HCT116 (cell line): ENCODE measurements around the gene DPP6. TPM values are rescaled to one million over a fixed set of nuclear protein-coding genes. Genes with fewer than 3 reads are reported as not detected.

Experiments used
- ATAC-seq: fragments of 200-7000 bp; cut with Tn5 transposase; 2 replicates; pipeline ENCODE4 v1.9.1; 2020; ENCODE audit warnings: mild to moderate bottlenecking, moderate library complexity
- BruUV-seq: library from RNA; stranded (reverse); fragments of 400-500 nt; replicated peaks from 2 replicates; lab custom pipeline; 2021; lab: Mats Ljungman, UMichigan
- CTCF ChIA-PET: fragments of 300-600 bp; sonication (Branson Sonifier 250); formaldehyde crosslinking; loops from one replicate; lab custom pipeline; 2021; ENCODE audit warnings: antibody characterized with exemption; lab: Charles Lee
- POLR2A ChIA-PET: fragments of 300-600, 350-600 bp; sonication (Branson Sonifier 250); formaldehyde crosslinking; loops from one replicate; lab custom pipeline; 2021; ENCODE audit warnings: antibody characterized with exemption; lab: Charles Lee
- RAD21 ChIA-PET, 2 experiments: fragments of 300-600 bp; sonication (Branson Sonifier 250); formaldehyde crosslinking; loops; one replicate each; lab custom pipeline; 2023; ENCODE audit warnings: low total read pairs in 2 of 2; ENCODE audit not compliant: uncharacterized antibody in 2 of 2, unreplicated experiment in 2 of 2, low non-redundant PET in 1 of 2; lab: Charles Lee
- DNase-seq: peaks from one replicate; pipeline ENCODE4 v3.0.0-alpha.2; 2010; ENCODE audit warnings: low read depth, low spot score
- H2AFZ ChIP-seq: fragments of 200-600 bp; shearing (Covaris generic), sonication (generic); 2 replicates; pipeline ENCODE4 v1.6.1; 2017; ENCODE audit warnings: low read depth, mixed run types, mixed read lengths, antibody characterized with exemption, low read length; ENCODE audit not compliant: poor library complexity, severe bottlenecking
- H3K27ac ChIP-seq: 2 replicates; pipeline ENCODE4 v1.5.1; 2012; ENCODE audit warnings: low read depth, low read length
- H3K27me3 ChIP-seq: fragments of 200-600 bp; sonication (generic); 2 replicates; pipeline ENCODE4 v1.6.1; 2016; ENCODE audit warnings: mixed run types, low read length, mixed read lengths; ENCODE audit not compliant: insufficient read depth
- H3K36me3 ChIP-seq, 2 experiments: fragments of 200-500 bp in 1 of 2; fragments of 200-600 bp in 1 of 2; sonication (Bioruptor generic) in 1 of 2; sonication (generic) in 1 of 2; 2 replicates each; pipeline versions ENCODE4 v1.5.1 to v1.6.1; 2014 to 2016; ENCODE audit warnings: low read length in 2 of 2, inconsistent platforms in 1 of 2, mixed read lengths in 1 of 2, mixed run types in 1 of 2; ENCODE audit not compliant: insufficient read depth in 2 of 2, control insufficient read depth in 1 of 2
- H3K4me1 ChIP-seq, 2 experiments: fragments of 200-600 bp in 1 of 2; sonication (generic) in 1 of 2; 2 replicates each; pipeline versions ENCODE4 v1.5.1 to v1.6.1; 2012 to 2017; ENCODE audit warnings: low read length in 2 of 2, inconsistent platforms in 1 of 2, mild to moderate bottlenecking in 1 of 2, mixed read lengths in 1 of 2, mixed run types in 1 of 2, moderate library complexity in 1 of 2; ENCODE audit not compliant: insufficient read depth in 2 of 2, control insufficient read depth in 1 of 2
- H3K4me2 ChIP-seq: fragments of 200-600 bp; sonication (generic); 2 replicates; pipeline ENCODE4 v1.6.1; 2017; ENCODE audit warnings: mixed run types, low read length, mixed read lengths
- H3K4me3 ChIP-seq, 2 experiments: fragments of 200-600 bp in 1 of 2; sonication (generic) in 1 of 2; replicated peaks in 1 of 2; 2 replicates each; pipeline ENCODE4 v1.5.1; 2011 to 2016; ENCODE audit warnings: low read length in 2 of 2, control low read depth in 1 of 2, low read depth in 1 of 2, mild to moderate bottlenecking in 1 of 2, mixed read lengths in 1 of 2, mixed run types in 1 of 2
- H3K79me2 ChIP-seq: fragments of 200-600 bp; sonication (generic); 2 replicates; pipeline ENCODE4 v1.6.1; 2017; ENCODE audit warnings: mild to moderate bottlenecking, mixed run types, low read length, moderate library complexity, mixed read lengths; ENCODE audit not compliant: insufficient read depth
- H3K9ac ChIP-seq: fragments of 200-600 bp; sonication (generic); 2 replicates; pipeline ENCODE4 v1.6.1; 2016; ENCODE audit warnings: low read length, mixed read lengths
- H3K9me2 ChIP-seq: fragments of 200-600 bp; sonication (generic), shearing (Covaris generic); 2 replicates; pipeline ENCODE4 v1.6.1; 2017; ENCODE audit warnings: mixed run types, mild to moderate bottlenecking, moderate library complexity; ENCODE audit not compliant: insufficient read depth
- H3K9me3 ChIP-seq, 2 experiments: fragments of 200-500 bp in 1 of 2; fragments of 200-600 bp in 1 of 2; sonication (Bioruptor generic) in 1 of 2; sonication (generic) in 1 of 2; 2 replicates each; pipeline ENCODE4 v1.6.1; 2014 to 2017; ENCODE audit warnings: low read length in 2 of 2, mixed read lengths in 2 of 2, inconsistent platforms in 1 of 2, low read depth in 1 of 2, mild to moderate bottlenecking in 1 of 2, mixed run types in 1 of 2, moderate library complexity in 1 of 2; ENCODE audit not compliant: control insufficient read depth in 1 of 2, insufficient read depth in 1 of 2
- H4K20me1 ChIP-seq: fragments of 200-600 bp; sonication (generic), shearing (Covaris generic); 2 replicates; pipeline ENCODE4 v1.6.1; 2017; ENCODE audit warnings: mixed run types, mild to moderate bottlenecking, moderate library complexity; ENCODE audit not compliant: insufficient read depth
- CBX3 ChIP-seq: IDR thresholded peaks from 2 replicates; pipeline ENCODE4 v1.6.1; 2012; ENCODE audit warnings: low read depth
- CEBPB ChIP-seq: IDR thresholded peaks from 2 replicates; pipeline ENCODE4 v1.6.1; 2012; ENCODE audit warnings: low read depth
- CTCF ChIP-seq, 3 experiments: fragments of 200-600 bp in 1 of 3; sonication (generic) in 1 of 3; IDR thresholded peaks in 2 of 3; conservative IDR thresholded peaks in 1 of 3; 2 replicates each; pipeline ENCODE4 v1.5.1; 2012 to 2017; ENCODE audit warnings: low read depth in 2 of 3, low read length in 2 of 3, antibody characterized with exemption in 1 of 3, borderline replicate concordance in 1 of 3, control low read depth in 1 of 3, mild to moderate bottlenecking in 1 of 3, mixed read lengths in 1 of 3, mixed run types in 1 of 3, moderate library complexity in 1 of 3; ENCODE audit not compliant: insufficient read depth in 1 of 3
- EGR1 ChIP-seq: IDR thresholded peaks from 2 replicates; pipeline ENCODE4 v1.6.1; 2012; ENCODE audit warnings: low read depth
- ELF1 ChIP-seq: IDR thresholded peaks from 2 replicates; pipeline ENCODE4 v1.6.1; 2012; ENCODE audit warnings: low read depth, borderline replicate concordance
- EZH2 ChIP-seq: fragments of 200-600 bp; sonication (generic); IDR thresholded peaks from 2 replicates; pipeline ENCODE4 v1.6.1; 2017; ENCODE audit warnings: antibody characterized with exemption, mixed run types
- EZH2phosphoT487 ChIP-seq: fragments of 200-600 bp; IDR thresholded peaks from 2 replicates; pipeline ENCODE4 v1.6.1; 2018; ENCODE audit warnings: antibody characterized with exemption, borderline replicate concordance
- FOSL1 ChIP-seq: IDR thresholded peaks from 2 replicates; pipeline ENCODE4 v1.6.1; 2012; ENCODE audit warnings: low read depth
- JUND ChIP-seq: IDR thresholded peaks from 2 replicates; pipeline ENCODE4 v1.6.1; 2012
- MAX ChIP-seq: IDR thresholded peaks from 2 replicates; pipeline ENCODE4 v1.6.1; 2012
- POLR2A ChIP-seq: IDR thresholded peaks from 2 replicates; pipeline ENCODE4 v1.7.0; 2011; ENCODE audit warnings: borderline replicate concordance; ENCODE audit not compliant: insufficient read depth, insufficient read length; ENCODE audit errors: extremely low read depth
- RAD21 ChIP-seq: IDR thresholded peaks from 2 replicates; pipeline ENCODE4 v1.6.1; 2012; ENCODE audit warnings: low read depth, mild to moderate bottlenecking
- REST ChIP-seq: IDR thresholded peaks from 2 replicates; pipeline ENCODE4 v1.6.1; 2012; ENCODE audit warnings: low read depth
- SIN3A ChIP-seq: IDR thresholded peaks from 2 replicates; pipeline ENCODE4 v1.6.1; 2012; ENCODE audit warnings: low read depth
- SP1 ChIP-seq: IDR thresholded peaks from 2 replicates; pipeline ENCODE4 v1.6.1; 2012; ENCODE audit warnings: low read depth
- TCF7L2 ChIP-seq: IDR thresholded peaks from 2 replicates; pipeline ENCODE4 v1.7.0; 2011; ENCODE audit warnings: borderline replicate concordance, inconsistent platforms; ENCODE audit not compliant: insufficient read depth, insufficient read length; ENCODE audit errors: extremely low read depth
- YY1 ChIP-seq: IDR thresholded peaks from 2 replicates; pipeline ENCODE4 v1.6.1; 2011; ENCODE audit warnings: low read length, low read depth, moderate library complexity, mild to moderate bottlenecking; ENCODE audit not compliant: insufficient replicate concordance; ENCODE audit errors: extremely low read depth
- ZBTB33 ChIP-seq: IDR thresholded peaks from 2 replicates; pipeline ENCODE4 v1.6.1; 2011; ENCODE audit warnings: mild to moderate bottlenecking, low read length, moderate library complexity; ENCODE audit not compliant: insufficient replicate concordance; ENCODE audit errors: extremely low read depth
- ZNF274 ChIP-seq: fragments of 200-500 bp; sonication (Bioruptor generic); IDR thresholded peaks from 2 replicates; pipeline ENCODE4 v1.6.1; 2014; ENCODE audit warnings: mild to moderate bottlenecking, low read depth, low read length, inconsistent platforms
- intact Hi-C: fragments of 100-400 bp; cut with micrococcal nuclease; formaldehyde crosslinking; loops from 2 replicates; pipeline ENCODE4 v1.10.0; 2022
- total RNA-seq: library from RNA; stranded (reverse); gene quantifications from one replicate; pipeline ENCODE4 v1.2.1, GENCODE V29; 2021; ENCODE audit not compliant: unreplicated experiment

DPP6 gene
- total RNA-seq, 1 experiment from 2014 or later, result not detected

GRCh38 chr7:154183482-154183881 is 131.3 kb downstream of the DPP6 start:
- no TSS peak for BruUV-seq
- Histone ChIP-seq H3K4me1 (no peaks in the 10 kb centered on the region), H3K27me3 (no peaks in the 10 kb centered on the region), H3K9me3 (peaks cover 0 to 13% of the 10 kb centered on the region in 2 experiments; a peak in 2 of 4 replicates), H2AFZ (no peak overlapping the region)
- ATAC-seq (no peak), DNase-seq (no peak)
- intact Hi-C loops, result no loop called here
- POLR2A ChIA-PET, result no interaction called here
- no peak for TF ChIP-seq JUND
- TF ChIP-seq YY1, result no peak
- TF ChIP-seq EGR1, result no peak
- TF ChIP-seq REST, result no peak
- no peak for TF ChIP-seq ELF1
- TF ChIP-seq CTCF (IDR thresholded peaks at IDR 0.05 in 2 of 3, conservative IDR thresholded peaks at IDR 0.05 in 1 of 3; ENCODE audit: borderline replicate concordance in 1 of 3, insufficient read depth in 1 of 3, low read depth in 2 of 3, low read length in 2 of 3), result no peak
- no peak for TF ChIP-seq EZH2
- no peak for TF ChIP-seq TCF7L2
- no peak for TF ChIP-seq SIN3A
- no peak for TF ChIP-seq FOSL1
- TF ChIP-seq EZH2phosphoT487, result no peak
- no peak for TF ChIP-seq CEBPB
- no peak for TF ChIP-seq SP1
- TF ChIP-seq CBX3, result no peak
- TF ChIP-seq RAD21, result no peak
- TF ChIP-seq MAX, result no peak
- no peak for TF ChIP-seq POLR2A
- TF ChIP-seq ZNF274, result no peak
- no peak for TF ChIP-seq ZBTB33
- TF ChIP-seq, all 23 proteins: peak for 0
- no peak overlapping the region for H3K9ac ChIP-seq
- RAD21 ChIA-PET, result no interaction called here
- H4K20me1 ChIP-seq, result no peaks in the 10 kb centered on the region
- H3K4me2 ChIP-seq, result no peak overlapping the region
- CTCF ChIA-PET, result no interaction called here
- H3K79me2 ChIP-seq, result no peaks in the 10 kb centered on the region
- no peaks in the 10 kb centered on the region for H3K9me2 ChIP-seq
- no peak overlapping the region for H3K27ac ChIP-seq
- no peak overlapping the region for H3K4me3 ChIP-seq
- no peaks in the 10 kb centered on the region for H3K36me3 ChIP-seq
